Neural cell (in vitro differentiated cells): ENCODE results near the gene TM9SF3.

Experiments
- EP300 ChIP-seq: fragments of 450-650 bp; conservative IDR thresholded peaks from 2 replicates; pipeline ENCODE4 v1.6.1; 2014; ENCODE audit warnings: antibody characterized with exemption, mild to moderate bottlenecking, moderate library complexity; ENCODE audit not compliant: poor library complexity, severe bottlenecking
- EZH2 ChIP-seq: fragments of 200-600, 300-800 bp; shearing (Covaris generic), sonication (generic); IDR thresholded peaks from 2 replicates; pipeline ENCODE4 v1.6.1; 2014; ENCODE audit warnings: antibody characterized with exemption, low read length, borderline replicate concordance, mild to moderate bottlenecking; ENCODE audit not compliant: insufficient read depth, poor library complexity, severe bottlenecking
- MXI1 ChIP-seq: fragments of 450-650 bp; conservative IDR thresholded peaks from 2 replicates; pipeline ENCODE4 v1.6.1; 2014; ENCODE audit warnings: antibody characterized with exemption, mild to moderate bottlenecking; ENCODE audit not compliant: poor library complexity, severe bottlenecking
- POLR2AphosphoS5 ChIP-seq: IDR thresholded peaks from 2 replicates; pipeline ENCODE4 v1.6.1; 2012
- RAD21 ChIP-seq: fragments of 450-650 bp; conservative IDR thresholded peaks from 2 replicates; pipeline ENCODE4 v1.6.1; 2014; ENCODE audit warnings: antibody characterized with exemption, mild to moderate bottlenecking, moderate library complexity
- SMC3 ChIP-seq: fragments of 450-650 bp; conservative IDR thresholded peaks from 2 replicates; pipeline ENCODE4 v1.6.1; 2014; ENCODE audit warnings: antibody characterized with exemption, mild to moderate bottlenecking, moderate library complexity; ENCODE audit not compliant: poor library complexity
- TAF1 ChIP-seq: IDR thresholded peaks from 2 replicates; pipeline ENCODE4 v1.6.1; 2012; ENCODE audit warnings: low read depth
- TF ChIP-seq, protein P1 (sequence below): fragments of 450-650 bp; IDR thresholded peaks from 2 replicates; pipeline ENCODE4 v1.5.1; 2014; ENCODE audit warnings: antibody characterized with exemption, mild to moderate bottlenecking, moderate library complexity; ENCODE audit not compliant: poor library complexity, severe bottlenecking
- TF ChIP-seq, protein P2 (sequence below): IDR thresholded peaks from 2 replicates; pipeline ENCODE4 v1.6.1; 2012; ENCODE audit warnings: borderline replicate concordance

DNA sequence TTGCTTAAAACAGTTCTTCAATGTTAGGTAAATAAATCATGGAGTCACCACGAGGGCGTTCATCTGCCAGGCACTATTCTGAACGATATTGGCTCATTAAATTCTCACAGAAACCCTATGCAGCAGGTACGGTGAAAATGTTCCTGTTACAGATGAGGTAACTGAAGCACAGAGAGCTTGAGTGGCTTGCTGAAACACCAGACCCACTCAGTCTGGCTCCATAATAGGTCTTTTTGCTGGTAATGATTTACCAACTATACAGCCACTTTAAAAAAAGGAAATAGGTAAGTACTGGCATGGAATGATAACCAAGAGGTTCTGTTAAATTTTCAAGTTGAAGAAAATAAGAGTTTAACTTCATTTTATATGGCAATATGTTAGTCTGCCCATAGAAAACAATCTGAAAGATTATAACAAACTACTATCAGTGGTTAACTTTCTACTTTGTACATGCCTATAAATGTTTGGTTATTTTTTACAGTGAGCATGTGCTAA lies 1.3 kb upstream of the TM9SF3 start:
- TF ChIP-seq, protein P1, sequence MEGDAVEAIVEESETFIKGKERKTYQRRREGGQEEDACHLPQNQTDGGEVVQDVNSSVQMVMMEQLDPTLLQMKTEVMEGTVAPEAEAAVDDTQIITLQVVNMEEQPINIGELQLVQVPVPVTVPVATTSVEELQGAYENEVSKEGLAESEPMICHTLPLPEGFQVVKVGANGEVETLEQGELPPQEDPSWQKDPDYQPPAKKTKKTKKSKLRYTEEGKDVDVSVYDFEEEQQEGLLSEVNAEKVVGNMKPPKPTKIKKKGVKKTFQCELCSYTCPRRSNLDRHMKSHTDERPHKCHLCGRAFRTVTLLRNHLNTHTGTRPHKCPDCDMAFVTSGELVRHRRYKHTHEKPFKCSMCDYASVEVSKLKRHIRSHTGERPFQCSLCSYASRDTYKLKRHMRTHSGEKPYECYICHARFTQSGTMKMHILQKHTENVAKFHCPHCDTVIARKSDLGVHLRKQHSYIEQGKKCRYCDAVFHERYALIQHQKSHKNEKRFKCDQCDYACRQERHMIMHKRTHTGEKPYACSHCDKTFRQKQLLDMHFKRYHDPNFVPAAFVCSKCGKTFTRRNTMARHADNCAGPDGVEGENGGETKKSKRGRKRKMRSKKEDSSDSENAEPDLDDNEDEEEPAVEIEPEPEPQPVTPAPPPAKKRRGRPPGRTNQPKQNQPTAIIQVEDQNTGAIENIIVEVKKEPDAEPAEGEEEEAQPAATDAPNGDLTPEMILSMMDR: no peak
- TF ChIP-seq, protein P2, sequence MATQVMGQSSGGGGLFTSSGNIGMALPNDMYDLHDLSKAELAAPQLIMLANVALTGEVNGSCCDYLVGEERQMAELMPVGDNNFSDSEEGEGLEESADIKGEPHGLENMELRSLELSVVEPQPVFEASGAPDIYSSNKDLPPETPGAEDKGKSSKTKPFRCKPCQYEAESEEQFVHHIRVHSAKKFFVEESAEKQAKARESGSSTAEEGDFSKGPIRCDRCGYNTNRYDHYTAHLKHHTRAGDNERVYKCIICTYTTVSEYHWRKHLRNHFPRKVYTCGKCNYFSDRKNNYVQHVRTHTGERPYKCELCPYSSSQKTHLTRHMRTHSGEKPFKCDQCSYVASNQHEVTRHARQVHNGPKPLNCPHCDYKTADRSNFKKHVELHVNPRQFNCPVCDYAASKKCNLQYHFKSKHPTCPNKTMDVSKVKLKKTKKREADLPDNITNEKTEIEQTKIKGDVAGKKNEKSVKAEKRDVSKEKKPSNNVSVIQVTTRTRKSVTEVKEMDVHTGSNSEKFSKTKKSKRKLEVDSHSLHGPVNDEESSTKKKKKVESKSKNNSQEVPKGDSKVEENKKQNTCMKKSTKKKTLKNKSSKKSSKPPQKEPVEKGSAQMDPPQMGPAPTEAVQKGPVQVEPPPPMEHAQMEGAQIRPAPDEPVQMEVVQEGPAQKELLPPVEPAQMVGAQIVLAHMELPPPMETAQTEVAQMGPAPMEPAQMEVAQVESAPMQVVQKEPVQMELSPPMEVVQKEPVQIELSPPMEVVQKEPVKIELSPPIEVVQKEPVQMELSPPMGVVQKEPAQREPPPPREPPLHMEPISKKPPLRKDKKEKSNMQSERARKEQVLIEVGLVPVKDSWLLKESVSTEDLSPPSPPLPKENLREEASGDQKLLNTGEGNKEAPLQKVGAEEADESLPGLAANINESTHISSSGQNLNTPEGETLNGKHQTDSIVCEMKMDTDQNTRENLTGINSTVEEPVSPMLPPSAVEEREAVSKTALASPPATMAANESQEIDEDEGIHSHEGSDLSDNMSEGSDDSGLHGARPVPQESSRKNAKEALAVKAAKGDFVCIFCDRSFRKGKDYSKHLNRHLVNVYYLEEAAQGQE: no peak
- TF ChIP-seq POLR2AphosphoS5 (no peak), EZH2 (no peak), RAD21 (no peak), SMC3 (no peak), EP300 (no peak), MXI1 (no peak), TAF1 (no peak)
